ENCODE data around the gene FAM193A.
"Not testable (repeated sequence)": the region's sequence is repeated elsewhere in the genome, so short reads cannot be mapped to it uniquely, and the experiment has no call there.

The FAM193A gene

DNA sequence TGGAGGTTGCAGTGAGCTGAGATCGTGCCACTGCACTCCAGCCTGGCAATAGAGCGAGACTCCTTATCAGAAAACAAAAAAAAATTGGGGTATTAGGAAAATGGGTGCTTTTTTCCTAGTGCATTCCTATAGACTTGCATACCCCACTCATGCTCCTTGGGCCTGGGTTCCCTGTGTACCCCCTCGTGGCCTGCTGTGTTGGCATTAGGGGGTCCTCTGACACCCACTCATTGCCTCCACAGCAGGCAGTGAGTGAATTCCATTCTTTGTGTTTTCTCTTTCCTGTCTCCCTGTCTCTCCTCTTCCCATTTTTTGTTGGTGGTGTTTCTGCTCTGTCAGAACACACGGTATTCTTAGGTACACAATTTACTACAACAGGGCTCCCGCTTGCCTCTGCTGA lies 176.9 kb downstream of the FAM193A start:
- Histone ChIP-seq H3K9ac (ENCODE audit: low read depth in 1 of 2, low read length in 2 of 2) (no peak overlapping the region), H3K27ac (ENCODE audit: low read depth, low read length) (peak overlapping the region; percentile 17), H3K27me3 (ENCODE audit: control insufficient read depth in 1 of 2, insufficient read depth in 2 of 2, low read length in 2 of 2) (no peaks in the 10 kb centered on the region)

DNA sequence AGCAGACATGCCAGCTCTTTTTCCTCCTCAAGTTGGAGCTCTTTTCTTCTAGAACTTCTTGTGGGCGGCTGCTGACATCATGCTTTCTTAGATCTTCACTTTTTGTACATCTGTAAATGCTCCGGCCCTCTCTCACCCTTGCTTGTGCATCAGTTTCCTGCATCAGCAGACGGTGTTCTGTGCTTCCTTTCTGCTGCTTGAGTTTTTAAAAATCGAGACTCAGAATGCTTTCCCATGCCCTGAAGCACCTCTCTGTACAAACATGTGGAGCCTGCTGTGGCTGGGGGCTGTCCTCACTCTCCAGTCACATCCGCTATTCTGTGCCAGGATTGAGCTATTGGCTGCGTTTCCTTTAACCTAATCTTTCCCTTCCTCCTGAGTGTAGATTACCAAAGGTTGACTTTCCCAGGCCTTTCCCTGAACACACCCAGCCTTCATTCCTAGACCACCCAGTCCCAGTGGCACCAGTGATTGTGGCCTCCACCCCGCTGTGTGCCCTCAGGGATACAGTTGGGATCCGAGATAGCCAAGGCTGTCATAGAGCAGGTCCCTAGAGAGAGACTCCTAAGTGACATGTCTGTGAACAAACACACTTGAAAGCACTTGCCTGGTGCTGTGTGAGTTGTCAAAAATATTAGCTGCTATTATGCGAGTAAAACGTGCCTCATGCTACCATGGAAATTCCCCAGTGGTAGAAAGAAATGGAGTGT lies 177.8 kb downstream of the FAM193A start:
- no peak overlapping the region for H3K4me3 ChIP-seq (ENCODE audit: low read depth in 1 of 2, low read length in 2 of 2)
- peaks cover 14 to 31% of the 10 kb centered on the region in 2 donors for H3K36me3 ChIP-seq (ENCODE audit: control insufficient read depth in 1 of 2, insufficient read depth in 2 of 2, low read length in 2 of 2)
- H3K9ac ChIP-seq (ENCODE audit: low read depth in 1 of 2, low read length in 2 of 2) = no peak overlapping the region
- no peaks in the 10 kb centered on the region for H3K27me3 ChIP-seq (ENCODE audit: control insufficient read depth in 1 of 2, insufficient read depth in 2 of 2, low read length in 2 of 2)
- no peaks in the 10 kb centered on the region for H3K9me3 ChIP-seq (ENCODE audit: control insufficient read depth in 1 of 2, low read length in 2 of 2)
- no peak overlapping the region for H3K27ac ChIP-seq (ENCODE audit: low read depth, low read length)
- H3K4me1 ChIP-seq (ENCODE audit: control insufficient read depth in 1 of 2, insufficient read depth in 2 of 2, low read length in 2 of 2) = peaks cover 0 to 10% of the 10 kb centered on the region in 2 donors

More for the DNA sequence above, 176.9 kb downstream of the FAM193A start:
- peaks cover 0 to 10% of the 10 kb centered on the region in 2 donors for H3K4me1 ChIP-seq (ENCODE audit: control insufficient read depth in 1 of 2, insufficient read depth in 2 of 2, low read length in 2 of 2)
- H3K9me3 ChIP-seq (ENCODE audit: control insufficient read depth in 1 of 2, low read length in 2 of 2) = no peaks in the 10 kb centered on the region
- peaks cover 14 to 27% of the 10 kb centered on the region in 2 donors for H3K36me3 ChIP-seq (ENCODE audit: control insufficient read depth in 1 of 2, insufficient read depth in 2 of 2, low read length in 2 of 2)
- H3K4me3 ChIP-seq (ENCODE audit: low read depth in 1 of 2, low read length in 2 of 2) = no peak overlapping the region

DNA sequence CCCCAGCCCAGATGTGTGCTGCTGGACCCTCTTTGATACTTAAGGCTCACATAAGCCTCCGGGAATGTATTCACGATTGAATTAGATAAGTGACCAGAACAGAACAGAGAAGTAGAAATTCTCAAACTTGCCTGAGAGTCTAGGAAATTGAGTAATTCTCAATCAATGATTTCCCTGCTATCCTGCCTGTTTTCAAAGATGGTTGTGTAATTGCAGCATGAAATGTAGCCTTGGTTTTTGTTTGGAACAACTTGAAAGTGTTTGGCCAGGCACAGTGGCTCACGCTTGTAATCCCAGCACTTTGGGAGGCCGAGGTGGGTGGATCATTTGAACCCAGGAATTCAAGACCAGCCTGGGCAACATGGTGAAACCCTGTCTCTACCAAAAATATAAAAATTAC lies 178.5 kb downstream of the FAM193A start:
- H3K27me3 ChIP-seq (ENCODE audit: control insufficient read depth in 1 of 2, insufficient read depth in 2 of 2, low read length in 2 of 2) = no peaks in the 10 kb centered on the region
- H3K4me3 ChIP-seq (ENCODE audit: low read depth in 1 of 2, low read length in 2 of 2) = no peak overlapping the region
- H3K4me1 ChIP-seq (ENCODE audit: control insufficient read depth in 1 of 2, insufficient read depth in 2 of 2, low read length in 2 of 2) = peaks cover 0 to 10% of the 10 kb centered on the region in 2 donors
- H3K9ac ChIP-seq (ENCODE audit: low read depth in 1 of 2, low read length in 2 of 2) = no peak overlapping the region
- H3K27ac ChIP-seq (ENCODE audit: low read depth, low read length) = no peak overlapping the region
- no peaks in the 10 kb centered on the region for H3K9me3 ChIP-seq (ENCODE audit: control insufficient read depth in 1 of 2, low read length in 2 of 2)
- H3K36me3 ChIP-seq (ENCODE audit: control insufficient read depth in 1 of 2, insufficient read depth in 2 of 2, low read length in 2 of 2) = peaks cover 14 to 33% of the 10 kb centered on the region in 2 donors

DNA sequence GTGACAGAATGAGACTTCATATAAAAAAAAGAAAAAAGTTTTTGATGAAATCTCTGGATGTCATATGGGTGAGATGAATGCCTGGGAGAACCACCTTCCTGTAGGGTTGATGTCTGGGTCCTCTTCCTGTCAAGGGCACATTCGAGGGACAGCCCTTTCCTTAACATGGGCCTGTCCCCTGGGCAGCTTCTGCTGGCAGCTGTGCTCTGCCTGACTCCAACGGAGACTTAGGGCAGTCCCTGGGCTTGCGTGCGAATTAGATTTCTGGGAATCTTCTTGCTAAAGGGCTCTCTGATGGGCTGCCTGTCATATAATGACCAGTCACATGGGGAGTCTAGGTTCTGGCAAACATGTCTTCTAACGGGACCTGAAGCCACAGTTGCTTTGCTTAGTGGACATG lies 179.0 kb downstream of the FAM193A start:
- Histone ChIP-seq H3K36me3 (ENCODE audit: control insufficient read depth in 1 of 2, insufficient read depth in 2 of 2, low read length in 2 of 2) (peaks cover 15 to 38% of the 10 kb centered on the region in 2 donors), H3K27ac (ENCODE audit: low read depth, low read length) (no peak overlapping the region), H3K27me3 (ENCODE audit: control insufficient read depth in 1 of 2, insufficient read depth in 2 of 2, low read length in 2 of 2) (no peaks in the 10 kb centered on the region), H3K9me3 (ENCODE audit: control insufficient read depth in 1 of 2, low read length in 2 of 2) (no peaks in the 10 kb centered on the region), H3K4me1 (ENCODE audit: control insufficient read depth in 1 of 2, insufficient read depth in 2 of 2, low read length in 2 of 2) (peaks cover 0 to 10% of the 10 kb centered on the region in 2 donors), H3K9ac (ENCODE audit: low read depth in 1 of 2, low read length in 2 of 2) (no peak overlapping the region), H3K4me3 (ENCODE audit: low read depth in 1 of 2, low read length in 2 of 2) (no peak overlapping the region)

DNA sequence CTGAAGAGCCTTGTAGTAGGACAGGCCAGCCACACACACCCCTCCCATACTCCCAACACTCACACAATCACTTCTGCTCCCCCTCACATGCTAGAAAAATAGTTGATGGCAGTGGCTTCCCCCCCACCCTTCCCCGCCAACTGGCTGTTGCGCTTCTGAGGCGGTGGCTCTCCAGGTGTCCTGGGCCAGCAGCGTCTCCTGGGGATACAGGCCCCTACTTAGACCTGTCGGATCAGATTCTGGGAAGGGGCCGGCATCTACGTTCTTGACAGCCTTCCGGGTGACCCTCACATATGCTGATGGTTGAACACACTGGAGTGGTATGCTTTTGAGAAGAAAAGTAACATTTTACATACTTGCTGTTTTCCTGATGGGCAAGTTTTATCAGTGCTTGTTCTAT lies 179.8 kb downstream of the FAM193A start:
- H3K4me1 ChIP-seq (ENCODE audit: control insufficient read depth in 1 of 2, insufficient read depth in 2 of 2, low read length in 2 of 2) = peaks cover 0 to 10% of the 10 kb centered on the region in 2 donors
- no peak overlapping the region for H3K4me3 ChIP-seq (ENCODE audit: low read depth in 1 of 2, low read length in 2 of 2)
- no peak overlapping the region for H3K9ac ChIP-seq (ENCODE audit: low read depth in 1 of 2, low read length in 2 of 2)
- no peaks in the 10 kb centered on the region for H3K27me3 ChIP-seq (ENCODE audit: control insufficient read depth in 1 of 2, insufficient read depth in 2 of 2, low read length in 2 of 2)
- H3K36me3 ChIP-seq (ENCODE audit: control insufficient read depth in 1 of 2, insufficient read depth in 2 of 2, low read length in 2 of 2) = peaks cover 20 to 43% of the 10 kb centered on the region in 2 donors
- no peak overlapping the region for H3K27ac ChIP-seq (ENCODE audit: low read depth, low read length)
- no peaks in the 10 kb centered on the region for H3K9me3 ChIP-seq (ENCODE audit: control insufficient read depth in 1 of 2, low read length in 2 of 2)

DNA sequence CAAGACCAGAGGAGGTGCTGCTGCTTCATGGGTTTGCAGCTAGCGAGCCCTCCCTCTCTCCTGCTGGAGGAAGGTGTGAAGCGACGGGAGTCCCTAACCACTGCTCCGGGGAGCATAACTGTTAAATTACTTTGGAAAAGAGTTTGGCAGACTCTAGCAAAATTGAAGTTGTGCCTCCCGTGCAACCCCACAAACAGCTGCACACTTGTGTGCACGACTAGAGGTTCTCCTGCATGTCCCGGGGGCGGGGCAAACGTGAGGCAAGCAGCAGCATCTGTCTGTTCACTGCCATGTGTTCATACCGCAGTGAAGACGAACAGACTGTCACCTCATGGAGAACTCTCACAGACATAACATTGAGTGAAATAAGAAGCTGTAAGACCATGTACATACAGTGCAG lies 185.1 kb downstream of the FAM193A start:
- Histone ChIP-seq H3K4me1 (ENCODE audit: control insufficient read depth in 1 of 2, insufficient read depth in 2 of 2, low read length in 2 of 2) (no peaks in the 10 kb centered on the region), H3K4me3 (ENCODE audit: low read depth in 1 of 2, low read length in 2 of 2) (no peak overlapping the region), H3K9me3 (ENCODE audit: control insufficient read depth in 1 of 2, low read length in 2 of 2) (no peaks in the 10 kb centered on the region), H3K9ac (ENCODE audit: low read depth in 1 of 2, low read length in 2 of 2) (no peak overlapping the region), H3K36me3 (ENCODE audit: control insufficient read depth in 1 of 2, insufficient read depth in 2 of 2, low read length in 2 of 2) (peaks cover 16 to 40% of the 10 kb centered on the region in 2 donors), H3K27ac (ENCODE audit: low read depth, low read length) (no peak overlapping the region), H3K27me3 (ENCODE audit: control insufficient read depth in 1 of 2, insufficient read depth in 2 of 2, low read length in 2 of 2) (no peaks in the 10 kb centered on the region)

DNA sequence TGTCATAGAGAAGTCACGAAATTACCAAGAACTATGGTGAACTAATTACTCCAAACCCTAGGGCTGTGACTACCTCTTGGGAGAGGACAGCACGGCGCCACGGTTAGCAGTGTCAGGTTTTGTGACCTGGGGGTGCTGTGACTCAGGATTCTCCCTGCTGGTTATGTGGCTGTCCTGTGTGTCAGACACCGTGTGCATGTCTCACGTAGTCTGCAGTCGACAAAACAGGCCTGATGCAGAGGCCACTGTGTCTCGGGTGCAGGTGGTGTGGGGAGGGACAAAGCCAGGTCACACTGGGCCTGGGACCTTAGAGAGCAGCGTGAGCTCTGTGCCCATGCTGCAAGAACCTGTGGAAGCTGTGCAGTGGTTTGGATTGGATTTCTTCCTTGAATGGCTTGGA lies 185.6 kb downstream of the FAM193A start:
- Histone ChIP-seq H3K4me3 (ENCODE audit: low read depth in 1 of 2, low read length in 2 of 2) (no peak overlapping the region), H3K4me1 (ENCODE audit: control insufficient read depth in 1 of 2, insufficient read depth in 2 of 2, low read length in 2 of 2) (no peaks in the 10 kb centered on the region), H3K9ac (ENCODE audit: low read depth in 1 of 2, low read length in 2 of 2) (no peak overlapping the region), H3K9me3 (ENCODE audit: control insufficient read depth in 1 of 2, low read length in 2 of 2) (no peaks in the 10 kb centered on the region), H3K36me3 (ENCODE audit: control insufficient read depth in 1 of 2, insufficient read depth in 2 of 2, low read length in 2 of 2) (peaks cover 16 to 35% of the 10 kb centered on the region in 2 donors), H3K27ac (ENCODE audit: low read depth, low read length) (no peak overlapping the region), H3K27me3 (ENCODE audit: control insufficient read depth in 1 of 2, insufficient read depth in 2 of 2, low read length in 2 of 2) (no peaks in the 10 kb centered on the region)

DNA sequence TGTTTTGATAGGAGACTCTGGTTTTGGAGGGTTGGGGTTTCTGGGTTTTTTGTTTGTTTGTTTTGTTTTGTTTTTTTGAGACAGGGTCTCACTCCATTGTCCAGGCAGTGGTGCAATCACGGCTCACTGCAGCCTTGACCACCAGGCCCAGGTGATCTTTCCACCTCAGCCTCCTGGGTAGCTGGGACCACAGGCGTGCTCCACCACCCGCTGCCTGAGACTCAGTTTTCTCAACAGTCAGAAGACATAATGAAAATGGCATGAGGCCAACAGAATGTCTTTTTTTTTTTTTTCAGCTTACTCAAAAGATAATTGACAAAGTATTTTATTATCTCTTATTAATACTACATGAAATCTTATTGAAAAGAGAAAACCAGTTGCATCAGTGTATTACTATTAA lies 187.3 kb downstream of the FAM193A start:
- Histone ChIP-seq H3K9ac (ENCODE audit: low read depth in 1 of 2, low read length in 2 of 2) (no peak overlapping the region), H3K9me3 (ENCODE audit: control insufficient read depth in 1 of 2, low read length in 2 of 2) (no peaks in the 10 kb centered on the region), H3K4me1 (ENCODE audit: control insufficient read depth in 1 of 2, insufficient read depth in 2 of 2, low read length in 2 of 2) (no peaks in the 10 kb centered on the region), H3K4me3 (ENCODE audit: low read depth in 1 of 2, low read length in 2 of 2) (no peak overlapping the region), H3K36me3 (ENCODE audit: control insufficient read depth in 1 of 2, insufficient read depth in 2 of 2, low read length in 2 of 2) (peaks cover 16 to 30% of the 10 kb centered on the region in 2 donors), H3K27ac (ENCODE audit: low read depth, low read length) (no peak overlapping the region), H3K27me3 (ENCODE audit: control insufficient read depth in 1 of 2, insufficient read depth in 2 of 2, low read length in 2 of 2) (no peaks in the 10 kb centered on the region)

DNA sequence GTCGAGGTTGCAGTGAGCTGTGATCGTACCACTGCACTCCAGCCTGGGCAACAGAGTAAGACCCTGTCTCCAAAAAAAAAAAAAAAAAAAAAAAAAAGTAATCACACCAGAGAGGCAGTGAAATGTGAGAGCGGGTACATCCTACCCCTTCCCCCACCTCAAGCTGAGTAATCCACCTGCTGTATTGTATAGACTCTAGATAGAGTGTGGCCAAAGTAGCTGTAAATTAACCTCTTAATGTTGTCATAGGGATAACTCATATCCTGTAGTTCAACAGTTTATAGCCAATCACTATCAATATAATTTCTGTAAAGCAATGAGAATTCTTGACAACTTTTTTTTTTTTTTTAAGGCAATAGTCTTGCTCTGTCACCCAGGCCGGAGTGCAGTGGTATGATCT lies 188.9 kb downstream of the FAM193A start:
- Histone ChIP-seq H3K9me3 (ENCODE audit: control insufficient read depth in 1 of 2, low read length in 2 of 2) (no peaks in the 10 kb centered on the region), H3K4me3 (ENCODE audit: low read depth in 1 of 2, low read length in 2 of 2) (no peak overlapping the region), H3K4me1 (ENCODE audit: control insufficient read depth in 1 of 2, insufficient read depth in 2 of 2, low read length in 2 of 2) (no peaks in the 10 kb centered on the region), H3K9ac (ENCODE audit: low read depth in 1 of 2, low read length in 2 of 2) (no peak overlapping the region), H3K27ac (ENCODE audit: low read depth, low read length) (no peak overlapping the region), H3K27me3 (ENCODE audit: control insufficient read depth in 1 of 2, insufficient read depth in 2 of 2, low read length in 2 of 2) (no peaks in the 10 kb centered on the region), H3K36me3 (ENCODE audit: control insufficient read depth in 1 of 2, insufficient read depth in 2 of 2, low read length in 2 of 2) (peaks cover 15 to 28% of the 10 kb centered on the region in 2 donors)

DNA sequence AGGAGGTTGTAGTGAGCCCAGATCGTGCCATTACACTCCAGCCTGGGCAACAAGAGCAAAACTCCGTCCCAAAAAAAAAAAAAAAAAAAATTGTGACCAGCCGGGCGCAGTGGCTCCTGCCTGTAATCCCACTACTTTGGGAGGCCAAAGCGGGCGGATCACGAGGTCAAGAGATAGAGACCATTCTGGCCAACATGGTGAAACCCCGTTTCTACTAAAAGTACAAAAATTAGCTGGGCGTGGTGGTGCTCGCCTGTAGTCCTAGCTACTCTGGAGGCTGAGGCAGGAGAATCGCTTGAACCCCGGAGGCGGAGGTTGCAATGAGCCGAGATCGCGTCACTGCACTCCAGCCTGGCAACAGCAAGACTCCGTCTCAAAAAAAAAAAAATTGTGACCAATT lies 190.4 kb downstream of the FAM193A start:
- H3K27me3 ChIP-seq (ENCODE audit: control insufficient read depth in 1 of 2, insufficient read depth in 2 of 2, low read length in 2 of 2); H3K4me1 ChIP-seq (ENCODE audit: control insufficient read depth in 1 of 2, insufficient read depth in 2 of 2, low read length in 2 of 2); H3K27ac ChIP-seq (ENCODE audit: low read depth, low read length); H3K9ac ChIP-seq (ENCODE audit: low read depth in 1 of 2, low read length in 2 of 2); H3K9me3 ChIP-seq (ENCODE audit: control insufficient read depth in 1 of 2, low read length in 2 of 2); H3K4me3 ChIP-seq (ENCODE audit: low read depth in 1 of 2, low read length in 2 of 2): not testable (repeated sequence)
- H3K36me3 ChIP-seq (ENCODE audit: control insufficient read depth in 1 of 2, insufficient read depth in 2 of 2, low read length in 2 of 2) = peaks cover 15 to 23% of the 10 kb centered on the region in 2 donors
